ENCODE measurements around the gene HADHB. TPM values are rescaled to one million over a fixed set of nuclear protein-coding genes. Genes with fewer than 3 reads are reported as not detected.

Gene HADHB
- total RNA-seq, 1 experiment from 2014 or later, result 41.3 TPM

GRCh38 chr2:26330114-26330549 is 85.4 kb downstream of the HADHB start:
- Histone ChIP-seq H2BK120ac (ENCODE audit: low read depth, low read length, poor library complexity, severe bottlenecking) (no peak overlapping the region), H4K20me1 (ENCODE audit: control insufficient read depth, insufficient read depth, insufficient read length) (no peaks in the 10 kb centered on the region), H2BK12ac (ENCODE audit: insufficient read length, low read depth, low read length) (no peak overlapping the region), H3K4me2 (ENCODE audit: insufficient read depth, insufficient read length, low read length) (no peak overlapping the region), H2BK15ac (ENCODE audit: low read depth, low read length) (no peak overlapping the region), H2BK5ac (ENCODE audit: insufficient read length, low read length) (no peak overlapping the region), H2BK20ac (ENCODE audit: low read depth, low read length, poor library complexity, severe bottlenecking) (no peak overlapping the region), H3K4me1 (ENCODE audit: insufficient read depth, low read length) (no peaks in the 10 kb centered on the region; the same call in 1 of the 2 replicates), H3K27me3 (ENCODE audit: insufficient read depth, low read length) (no peaks in the 10 kb centered on the region), H3K14ac (ENCODE audit: insufficient read depth, low read length) (no peak overlapping the region), H4K8ac (replicated peaks; ENCODE audit: insufficient read length, low read depth, low read length) (no peak overlapping the region), H2AFZ (ENCODE audit: low read length) (no peak overlapping the region), H3K4ac (ENCODE audit: low read depth, low read length) (no peak overlapping the region), H3K9ac (ENCODE audit: extremely low read depth, insufficient read length, low read length) (no peak overlapping the region), H3T11ph (ENCODE audit: low read length) (no peak overlapping the region), H3K9me3 (ENCODE audit: control insufficient read depth, low read depth, low read length) (no peaks in the 10 kb centered on the region), H3K27ac (ENCODE audit: insufficient read length, low read depth, low read length) (no peak overlapping the region), H3K56ac (ENCODE audit: insufficient read length, low read depth, low read length) (no peak overlapping the region), H3K79me1 (ENCODE audit: insufficient read depth, low read depth, low read length, poor library complexity, severe bottlenecking) (no peaks in the 10 kb centered on the region), H3K23me2 (ENCODE audit: insufficient read length, low read depth, low read length, poor library complexity, severe bottlenecking) (no peaks in the 10 kb centered on the region), H3K79me2 (ENCODE audit: insufficient read depth, low read length) (no peaks in the 10 kb centered on the region), H4K91ac (ENCODE audit: insufficient read length, low read depth, low read length) (no peak overlapping the region), H2AK5ac (ENCODE audit: insufficient read length, low read length) (no peak overlapping the region), H3K18ac (ENCODE audit: insufficient read length, low read depth, low read length) (no peak overlapping the region), H4K5ac (ENCODE audit: insufficient read length, low read depth, low read length) (no peak overlapping the region), H3K23ac (ENCODE audit: insufficient read length, low read depth, low read length) (no peak overlapping the region)
- Mint-ChIP-seq H3K27me3 (ENCODE audit: low read depth) (no peaks in the 10 kb centered on the region; the same call in 1 of the 2 replicates), H3K36me3 (ENCODE audit: insufficient read depth in 1 of 3, low read depth in 3 of 3) (no peaks in the 10 kb centered on the region), H3K4me1 (peaks cover 7 to 15% of the 10 kb centered on the region in 2 experiments), H3K27ac (no peak overlapping the region; a peak in 1 of 7 replicates), H3K4me3 (no peak overlapping the region), H3K9me3 (no peaks in the 10 kb centered on the region)
- peak; percentile 83 for DNase-seq
- WGBS (ENCODE audit: extremely low coverage, insufficient read length, low lambda C conversion rate), result no CpG with 5 or more reads among the region's 7 CpGs
- TF ChIP-seq CTCF (conservative IDR thresholded peaks at IDR 0.05), result peak; percentile 91

Measured in H9 (cell line).